GM12878 (cell line): ENCODE measurements around the gene BICC1.

ENCODE experiments used
- BHLHE40 ChIP-seq, 2 experiments: fragments of 450-650 bp in 1 of 2; IDR thresholded peaks; 2 replicates each; pipeline ENCODE4 v1.6.1; 2011 to 2017; ENCODE audit warnings: low read depth in 2 of 2, borderline replicate concordance in 1 of 2, improper control_type of control experiment in 1 of 2, low read length in 1 of 2, mild to moderate bottlenecking in 1 of 2
- CBX3 ChIP-seq: fragments of 200-600 bp; sonication (generic); IDR thresholded peaks from 2 replicates; pipeline ENCODE4 v1.6.1; 2016; ENCODE audit warnings: low read depth, borderline replicate concordance
- EP300 ChIP-seq, 2 experiments: fragments of 150-350 bp in 1 of 2; IDR thresholded peaks; 2 replicates each; pipeline ENCODE4 v1.6.1; 2011 to 2012; ENCODE audit warnings: low read depth in 2 of 2, low read length in 2 of 2, borderline replicate concordance in 1 of 2, improper control_type of control experiment in 1 of 2, inconsistent platforms in 1 of 2; ENCODE audit not compliant: control insufficient read depth in 1 of 2
- HCFC1 ChIP-seq: fragments of 150-350 bp; IDR thresholded peaks from 2 replicates; pipeline ENCODE4 v1.6.1; 2014; ENCODE audit warnings: low read length
- JUND ChIP-seq: IDR thresholded peaks from 2 replicates; pipeline ENCODE4 v1.6.1; 2012; ENCODE audit warnings: low read depth, mild to moderate bottlenecking, low read length, improper control_type of control experiment, moderate library complexity
- MAX ChIP-seq: IDR thresholded peaks from 2 replicates; pipeline ENCODE4 v1.6.1; 2012; ENCODE audit warnings: low read depth, low read length, improper control_type of control experiment
- NBN ChIP-seq: fragments of 450-650 bp; IDR thresholded peaks from 2 replicates; pipeline ENCODE4 v1.6.1; 2016
- POLR2AphosphoS2 ChIP-seq: IDR thresholded peaks from 2 replicates; pipeline ENCODE4 v1.6.1; 2011; ENCODE audit warnings: low read depth, mild to moderate bottlenecking, low read length, improper control_type of control experiment, moderate library complexity
- RCOR1 ChIP-seq: conservative IDR thresholded peaks from 2 replicates; pipeline ENCODE4 v1.6.1; 2012; ENCODE audit warnings: low read depth, low read length, improper control_type of control experiment
- SP1 ChIP-seq: IDR thresholded peaks from one replicate; pipeline ENCODE4 v1.6.1; 2011; ENCODE audit warnings: low read depth, low read length
- SREBF2 ChIP-seq: IDR thresholded peaks from 2 replicates; pipeline ENCODE4 v1.6.1; 2012; ENCODE audit warnings: mild to moderate bottlenecking, low read length
- TF ChIP-seq, protein P1 (sequence below), 3 experiments: IDR thresholded peaks in 2 of 3; conservative IDR thresholded peaks in 1 of 3; 2 replicates each; pipeline ENCODE4 v1.5.1; 2011; ENCODE audit warnings: low read depth in 3 of 3, low read length in 3 of 3, mild to moderate bottlenecking in 3 of 3, control low read depth in 2 of 3, moderate library complexity in 2 of 3, inconsistent platforms in 1 of 3, mixed read lengths in 1 of 3; ENCODE audit not compliant: control insufficient read depth in 2 of 3, insufficient read depth in 1 of 3; ENCODE audit errors: extremely low read depth in 1 of 3
- TF ChIP-seq, protein P2 (sequence below): IDR thresholded peaks from 2 replicates; pipeline ENCODE4 v1.6.1; 2011; ENCODE audit warnings: borderline replicate concordance, low read depth, mild to moderate bottlenecking, moderate library complexity, low read length; ENCODE audit not compliant: insufficient read depth, poor library complexity, severe bottlenecking

- TF ChIP-seq EP300 (IDR thresholded peaks at IDR 0.05; ENCODE audit: borderline replicate concordance in 1 of 2, control insufficient read depth in 1 of 2, low read depth in 2 of 2, low read length in 2 of 2) = no peak
- TF ChIP-seq SP1 = no peak
- no peak for TF ChIP-seq SREBF2
- TF ChIP-seq, protein P1, sequence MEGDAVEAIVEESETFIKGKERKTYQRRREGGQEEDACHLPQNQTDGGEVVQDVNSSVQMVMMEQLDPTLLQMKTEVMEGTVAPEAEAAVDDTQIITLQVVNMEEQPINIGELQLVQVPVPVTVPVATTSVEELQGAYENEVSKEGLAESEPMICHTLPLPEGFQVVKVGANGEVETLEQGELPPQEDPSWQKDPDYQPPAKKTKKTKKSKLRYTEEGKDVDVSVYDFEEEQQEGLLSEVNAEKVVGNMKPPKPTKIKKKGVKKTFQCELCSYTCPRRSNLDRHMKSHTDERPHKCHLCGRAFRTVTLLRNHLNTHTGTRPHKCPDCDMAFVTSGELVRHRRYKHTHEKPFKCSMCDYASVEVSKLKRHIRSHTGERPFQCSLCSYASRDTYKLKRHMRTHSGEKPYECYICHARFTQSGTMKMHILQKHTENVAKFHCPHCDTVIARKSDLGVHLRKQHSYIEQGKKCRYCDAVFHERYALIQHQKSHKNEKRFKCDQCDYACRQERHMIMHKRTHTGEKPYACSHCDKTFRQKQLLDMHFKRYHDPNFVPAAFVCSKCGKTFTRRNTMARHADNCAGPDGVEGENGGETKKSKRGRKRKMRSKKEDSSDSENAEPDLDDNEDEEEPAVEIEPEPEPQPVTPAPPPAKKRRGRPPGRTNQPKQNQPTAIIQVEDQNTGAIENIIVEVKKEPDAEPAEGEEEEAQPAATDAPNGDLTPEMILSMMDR (IDR thresholded peaks at IDR 0.05 in 2 of 3, conservative IDR thresholded peaks at IDR 0.05 in 1 of 3; ENCODE audit: control insufficient read depth in 2 of 3, extremely low read depth in 1 of 3, insufficient read depth in 1 of 3, low read depth in 3 of 3, low read length in 3 of 3) = no peak
- TF ChIP-seq JUND = no peak
- no peak for TF ChIP-seq CBX3
- TF ChIP-seq BHLHE40 (IDR thresholded peaks at IDR 0.05; ENCODE audit: borderline replicate concordance in 1 of 2, low read depth in 2 of 2, low read length in 1 of 2) = no peak
- TF ChIP-seq, protein P2, sequence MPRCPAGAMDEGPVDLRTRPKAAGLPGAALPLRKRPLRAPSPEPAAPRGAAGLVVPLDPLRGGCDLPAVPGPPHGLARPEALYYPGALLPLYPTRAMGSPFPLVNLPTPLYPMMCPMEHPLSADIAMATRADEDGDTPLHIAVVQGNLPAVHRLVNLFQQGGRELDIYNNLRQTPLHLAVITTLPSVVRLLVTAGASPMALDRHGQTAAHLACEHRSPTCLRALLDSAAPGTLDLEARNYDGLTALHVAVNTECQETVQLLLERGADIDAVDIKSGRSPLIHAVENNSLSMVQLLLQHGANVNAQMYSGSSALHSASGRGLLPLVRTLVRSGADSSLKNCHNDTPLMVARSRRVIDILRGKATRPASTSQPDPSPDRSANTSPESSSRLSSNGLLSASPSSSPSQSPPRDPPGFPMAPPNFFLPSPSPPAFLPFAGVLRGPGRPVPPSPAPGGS = no peak
- no peak for TF ChIP-seq NBN
- no peak for TF ChIP-seq MAX
- TF ChIP-seq RCOR1 = no peak
- TF ChIP-seq POLR2AphosphoS2 = no peak
- no peak for TF ChIP-seq HCFC1
These were observed 87.4 kb downstream of the BICC1 start for GRCh38 chr10:58599927-58600553.
